ENCODE measurements around the gene ARHGEF4.
"Not testable (repeated sequence)": the region's sequence is repeated elsewhere in the genome, so short reads cannot be mapped to it uniquely, and the experiment has no call there.

DNA sequence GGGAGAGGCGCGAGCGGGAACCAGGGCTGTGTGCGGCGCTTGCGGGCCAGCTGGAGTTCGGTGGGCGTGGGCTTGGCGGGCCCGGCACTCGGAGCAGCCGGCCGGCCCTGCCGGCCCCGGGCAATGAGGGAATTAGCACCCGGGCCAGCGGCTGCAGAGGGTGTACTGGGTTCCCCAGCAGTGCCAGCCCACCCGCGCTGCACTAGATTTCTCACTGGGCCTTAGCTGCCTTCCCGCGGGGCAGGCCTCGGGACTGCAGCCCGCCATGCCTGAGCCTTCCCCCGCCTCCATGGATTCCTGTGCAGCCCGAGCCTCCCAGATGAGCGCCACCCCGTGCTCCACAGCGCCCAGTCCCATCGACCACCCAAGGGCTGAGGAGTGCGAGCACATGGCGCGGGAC lies 154.7 kb downstream of the ARHGEF4 start:
- TF ChIP-seq, protein P1, sequence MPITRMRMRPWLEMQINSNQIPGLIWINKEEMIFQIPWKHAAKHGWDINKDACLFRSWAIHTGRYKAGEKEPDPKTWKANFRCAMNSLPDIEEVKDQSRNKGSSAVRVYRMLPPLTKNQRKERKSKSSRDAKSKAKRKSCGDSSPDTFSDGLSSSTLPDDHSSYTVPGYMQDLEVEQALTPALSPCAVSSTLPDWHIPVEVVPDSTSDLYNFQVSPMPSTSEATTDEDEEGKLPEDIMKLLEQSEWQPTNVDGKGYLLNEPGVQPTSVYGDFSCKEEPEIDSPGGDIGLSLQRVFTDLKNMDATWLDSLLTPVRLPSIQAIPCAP (CRISPR knock-in tag; IDR thresholded peaks at IDR 0.05) = not testable (repeated sequence)
- TF ChIP-seq CTCF (IDR thresholded peaks at IDR 0.05) = not testable (repeated sequence)
